ENCODE data around the gene ECE1.

ECE1 gene

DNA sequence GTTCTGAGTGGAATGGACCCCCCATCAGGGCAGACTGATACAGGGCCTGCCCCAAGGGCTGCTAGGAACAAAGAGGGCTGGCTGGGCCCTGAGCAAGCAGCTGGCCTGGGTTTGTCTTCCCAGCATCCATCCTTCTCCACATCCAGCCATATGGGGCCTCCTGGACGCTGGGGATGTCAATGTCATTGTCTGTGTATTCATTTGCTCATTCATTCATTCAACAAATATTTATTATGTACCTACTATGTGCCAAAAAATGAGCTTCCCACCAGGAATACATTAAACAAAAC, 15.6 kb upstream of the ECE1 start:
- H3K27ac ChIP-seq, result no peak overlapping the region
- TF ChIP-seq, protein P1, sequence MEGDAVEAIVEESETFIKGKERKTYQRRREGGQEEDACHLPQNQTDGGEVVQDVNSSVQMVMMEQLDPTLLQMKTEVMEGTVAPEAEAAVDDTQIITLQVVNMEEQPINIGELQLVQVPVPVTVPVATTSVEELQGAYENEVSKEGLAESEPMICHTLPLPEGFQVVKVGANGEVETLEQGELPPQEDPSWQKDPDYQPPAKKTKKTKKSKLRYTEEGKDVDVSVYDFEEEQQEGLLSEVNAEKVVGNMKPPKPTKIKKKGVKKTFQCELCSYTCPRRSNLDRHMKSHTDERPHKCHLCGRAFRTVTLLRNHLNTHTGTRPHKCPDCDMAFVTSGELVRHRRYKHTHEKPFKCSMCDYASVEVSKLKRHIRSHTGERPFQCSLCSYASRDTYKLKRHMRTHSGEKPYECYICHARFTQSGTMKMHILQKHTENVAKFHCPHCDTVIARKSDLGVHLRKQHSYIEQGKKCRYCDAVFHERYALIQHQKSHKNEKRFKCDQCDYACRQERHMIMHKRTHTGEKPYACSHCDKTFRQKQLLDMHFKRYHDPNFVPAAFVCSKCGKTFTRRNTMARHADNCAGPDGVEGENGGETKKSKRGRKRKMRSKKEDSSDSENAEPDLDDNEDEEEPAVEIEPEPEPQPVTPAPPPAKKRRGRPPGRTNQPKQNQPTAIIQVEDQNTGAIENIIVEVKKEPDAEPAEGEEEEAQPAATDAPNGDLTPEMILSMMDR (conservative IDR thresholded peaks at IDR 0.05), result no peak

DNA sequence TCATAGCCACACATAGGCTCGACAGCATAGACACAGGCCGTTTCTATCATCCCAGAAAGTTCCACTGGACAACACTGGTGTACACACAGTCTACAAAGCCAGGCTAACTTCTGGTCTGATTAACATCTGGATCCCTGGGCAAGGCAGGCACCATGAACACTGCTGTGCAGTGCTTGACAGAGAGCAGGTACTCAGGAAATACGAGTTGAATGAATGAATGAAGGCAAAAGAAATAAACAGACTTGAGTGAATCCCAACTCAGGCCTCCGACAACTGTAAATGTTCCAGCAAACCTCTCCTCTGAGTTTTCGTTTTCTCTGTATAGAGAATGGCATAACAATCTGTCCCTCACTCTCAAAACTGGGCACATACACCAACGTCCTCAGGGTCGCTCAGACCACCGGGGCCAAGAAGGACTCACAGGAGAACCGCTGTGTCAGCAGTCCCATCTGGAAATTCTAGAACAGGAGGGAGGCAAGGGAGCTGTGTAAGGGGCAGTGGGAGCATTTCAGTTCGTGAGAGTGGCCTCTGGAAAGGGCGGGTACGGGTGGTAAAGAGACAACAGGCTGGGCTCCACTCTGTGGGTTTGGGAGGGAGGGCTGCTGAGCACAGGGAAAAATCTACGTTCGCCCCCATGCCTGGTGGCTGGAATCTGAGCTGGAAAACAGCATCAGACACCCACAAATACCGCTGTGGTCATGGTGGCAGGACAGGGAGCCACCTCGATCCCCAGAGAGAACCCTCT, 15.1 kb upstream of the ECE1 start:
- no peak overlapping the region for H3K27ac ChIP-seq
- TF ChIP-seq, protein P1 (conservative IDR thresholded peaks at IDR 0.05), result no peak

DNA sequence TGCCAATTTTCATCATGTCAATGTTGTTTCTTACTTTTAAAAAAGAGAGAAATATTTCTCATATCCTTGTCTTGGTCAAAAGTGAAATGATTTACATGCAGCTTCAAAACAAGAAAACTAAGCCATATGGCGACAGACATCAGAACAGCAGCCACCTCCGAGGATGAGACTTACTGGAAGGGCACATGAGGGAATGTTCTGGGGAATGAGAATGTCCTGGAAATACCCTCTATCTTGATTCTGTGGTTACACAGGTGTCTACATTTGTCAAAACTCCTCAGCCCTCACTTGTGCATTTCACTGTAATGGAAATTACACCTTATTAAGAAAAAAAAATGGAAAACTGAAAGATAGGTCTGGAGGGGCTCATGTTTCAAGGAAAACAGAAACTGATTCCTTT, 14.2 kb upstream of the ECE1 start:
- TF ChIP-seq, protein P1 (conservative IDR thresholded peaks at IDR 0.05), result no peak
- no peak overlapping the region for H3K27ac ChIP-seq

GRCh38 chr1:21302747-21303715, 12.8 kb upstream of the ECE1 start:
- TF ChIP-seq, protein P1 (conservative IDR thresholded peaks at IDR 0.05), result no peak
- H3K27ac ChIP-seq, result no peak overlapping the region

GRCh38 chr1:21301794-21302440, 11.7 kb upstream of the ECE1 start:
- TF ChIP-seq, protein P1 (conservative IDR thresholded peaks at IDR 0.05), result no peak
- no peak overlapping the region for H3K27ac ChIP-seq

DNA sequence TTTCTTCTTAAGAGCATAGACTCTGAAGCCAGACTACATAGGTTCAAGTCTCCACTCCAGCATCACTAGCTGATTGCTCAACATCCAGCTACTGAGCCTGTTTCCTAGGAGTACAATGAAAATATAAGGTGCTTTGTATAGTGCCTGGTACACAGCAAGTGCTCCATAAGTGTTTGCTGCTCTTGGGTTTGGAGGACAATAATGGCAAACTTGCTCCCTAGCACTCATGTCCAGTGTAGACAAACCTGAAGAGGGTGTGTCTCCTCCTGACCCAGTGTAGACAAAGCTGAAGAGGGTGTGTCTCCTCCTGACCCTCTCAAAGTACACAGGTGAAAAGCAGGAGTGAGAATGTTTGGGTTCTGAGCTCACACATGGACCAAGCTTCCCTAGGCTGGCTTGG, 10.5 kb upstream of the ECE1 start:
- TF ChIP-seq, protein P1 (conservative IDR thresholded peaks at IDR 0.05), result no peak
- no peak overlapping the region for H3K27ac ChIP-seq

GRCh38 chr1:21299780-21300395, 9.6 kb upstream of the ECE1 start:
- H3K27ac ChIP-seq, result no peak overlapping the region
- TF ChIP-seq, protein P1 (conservative IDR thresholded peaks at IDR 0.05), result no peak

All from VCaP (cell line).